ENCODE measurements around the gene FBXO46.
A peak's percentile ranks its signal among the peaks of the same experiment; 100 is the strongest.

The FBXO46 gene

DNA sequence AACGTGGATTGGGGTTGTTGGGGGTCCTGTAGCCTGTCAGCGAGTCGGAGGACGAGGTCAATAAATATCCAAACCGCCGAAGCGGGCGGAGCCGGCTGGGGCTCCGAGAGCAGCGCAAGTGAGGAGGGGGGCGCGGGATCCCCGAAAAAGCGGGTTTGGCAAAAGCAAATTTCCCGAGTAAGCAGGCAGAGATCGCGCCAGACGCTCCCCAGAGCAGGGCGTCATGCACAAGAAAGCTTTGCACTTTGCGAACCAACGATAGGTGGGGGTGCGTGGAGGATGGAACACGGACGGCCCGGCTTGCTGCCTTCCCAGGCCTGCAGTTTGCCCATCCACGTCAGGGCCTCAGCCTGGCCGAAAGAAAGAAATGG, 39.1 kb upstream of the FBXO46 start:
- Histone ChIP-seq H3K27me3 (ENCODE audit: control insufficient read depth, low read length) (peaks cover 8% of the 10 kb centered on the region), H4K20me1 (ENCODE audit: control insufficient read depth, insufficient read depth, low read depth, low read length) (no peaks in the 10 kb centered on the region), H3K4me2 (ENCODE audit: low read length) (peak overlapping the region; percentile 77), H3K27ac (ENCODE audit: low read depth, low read length) (peak overlapping the region; percentile 28; the same call in 1 of the 2 replicates), H3F3A (ENCODE audit: control insufficient read depth, insufficient read depth) (peaks cover 5% of the 10 kb centered on the region; the same call in 1 of the 2 replicates), H3K9me2 (replicated peaks; ENCODE audit: control insufficient read depth, low read length) (no peaks in the 10 kb centered on the region), H3K36me3 (ENCODE audit: control insufficient read depth, low read length) (no peaks in the 10 kb centered on the region), H3K79me2 (ENCODE audit: control insufficient read depth, low read length) (no peaks in the 10 kb centered on the region), H3K4me3 (ENCODE audit: low read length) (peak overlapping the region; percentile 79), H3K9me3 (ENCODE audit: control insufficient read depth, insufficient read depth, low read length) (no peaks in the 10 kb centered on the region), H3K4me1 (ENCODE audit: control insufficient read depth, low read length) (peaks cover 37% of the 10 kb centered on the region)
- TF ChIP-seq, protein P1, sequence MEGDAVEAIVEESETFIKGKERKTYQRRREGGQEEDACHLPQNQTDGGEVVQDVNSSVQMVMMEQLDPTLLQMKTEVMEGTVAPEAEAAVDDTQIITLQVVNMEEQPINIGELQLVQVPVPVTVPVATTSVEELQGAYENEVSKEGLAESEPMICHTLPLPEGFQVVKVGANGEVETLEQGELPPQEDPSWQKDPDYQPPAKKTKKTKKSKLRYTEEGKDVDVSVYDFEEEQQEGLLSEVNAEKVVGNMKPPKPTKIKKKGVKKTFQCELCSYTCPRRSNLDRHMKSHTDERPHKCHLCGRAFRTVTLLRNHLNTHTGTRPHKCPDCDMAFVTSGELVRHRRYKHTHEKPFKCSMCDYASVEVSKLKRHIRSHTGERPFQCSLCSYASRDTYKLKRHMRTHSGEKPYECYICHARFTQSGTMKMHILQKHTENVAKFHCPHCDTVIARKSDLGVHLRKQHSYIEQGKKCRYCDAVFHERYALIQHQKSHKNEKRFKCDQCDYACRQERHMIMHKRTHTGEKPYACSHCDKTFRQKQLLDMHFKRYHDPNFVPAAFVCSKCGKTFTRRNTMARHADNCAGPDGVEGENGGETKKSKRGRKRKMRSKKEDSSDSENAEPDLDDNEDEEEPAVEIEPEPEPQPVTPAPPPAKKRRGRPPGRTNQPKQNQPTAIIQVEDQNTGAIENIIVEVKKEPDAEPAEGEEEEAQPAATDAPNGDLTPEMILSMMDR (IDR thresholded peaks at IDR 0.05; ENCODE audit: low read depth, low read length, poor library complexity, severe bottlenecking): no peak
- TF ChIP-seq EZH2phosphoT487 (IDR thresholded peaks at IDR 0.05; ENCODE audit: borderline replicate concordance, low read length): no peak

DNA sequence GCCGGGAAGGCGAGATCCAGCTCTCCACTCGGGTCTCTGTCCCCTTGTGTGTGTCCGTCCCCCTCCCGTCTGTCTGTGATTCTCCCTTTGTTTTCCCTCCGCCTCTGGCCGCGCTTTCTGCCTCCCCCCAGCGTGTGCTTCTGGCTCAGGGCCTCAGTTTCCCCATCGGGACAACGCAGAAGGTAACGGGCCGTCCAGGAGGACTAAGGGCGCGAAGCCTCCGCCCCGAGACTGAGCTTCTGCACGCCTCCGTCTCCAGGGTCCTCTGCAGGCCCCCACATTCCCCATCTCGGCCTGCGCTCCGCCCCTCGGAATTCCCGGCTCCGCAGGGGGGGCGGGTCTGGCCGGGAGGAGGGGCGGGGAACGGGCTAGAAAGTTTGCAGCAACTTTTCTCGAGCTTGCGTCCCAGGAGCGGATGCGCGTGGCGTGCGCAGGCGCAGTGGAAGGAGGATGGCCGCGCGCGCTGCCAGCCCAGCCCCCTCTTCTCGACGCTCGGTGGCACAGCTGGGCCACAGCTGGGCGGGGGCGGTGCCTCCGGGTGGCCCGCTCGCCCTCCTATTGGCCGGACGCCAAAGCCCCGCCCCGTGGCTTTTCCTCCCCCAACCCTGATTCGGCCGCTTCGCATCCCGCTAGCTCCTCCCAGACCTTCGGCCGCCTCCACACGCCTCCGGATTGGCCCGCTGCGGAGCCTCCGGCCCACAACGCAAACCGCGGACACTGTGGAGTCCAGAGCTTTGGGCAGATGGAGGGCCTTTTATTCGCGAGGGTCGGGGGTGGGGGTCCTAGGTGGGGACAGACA, 38.5 kb upstream of the FBXO46 start, which contains the start of gene SIX5:
SIX5 (minus strand) TSS at position 269 of the 799 bp plus-strand sequence. CDS start 408 bp downstream, outside the sequence.
- Histone ChIP-seq H3K79me2 (ENCODE audit: control insufficient read depth, low read length) (no peaks in the 10 kb centered on the region), H3K27ac (ENCODE audit: low read depth, low read length) (peak within 1 kb of the TSS; percentile 37), H3K9me2 (replicated peaks; ENCODE audit: control insufficient read depth, low read length) (no peaks in the 10 kb centered on the region), H4K20me1 (ENCODE audit: control insufficient read depth, insufficient read depth, low read depth, low read length) (no peaks in the 10 kb centered on the region), H3K36me3 (ENCODE audit: control insufficient read depth, low read length) (no peaks in the 10 kb centered on the region), H3K9me3 (ENCODE audit: control insufficient read depth, insufficient read depth, low read length) (no peaks in the 10 kb centered on the region), H3F3A (ENCODE audit: control insufficient read depth, insufficient read depth) (peaks cover 5% of the 10 kb centered on the region; the same call in 1 of the 2 replicates), H3K4me1 (ENCODE audit: control insufficient read depth, low read length) (peaks cover 37% of the 10 kb centered on the region), H3K4me2 (ENCODE audit: low read length) (peak within 1 kb of the TSS; percentile 98), H3K4me3 (ENCODE audit: low read length) (peak within 1 kb of the TSS; percentile 84), H3K27me3 (ENCODE audit: control insufficient read depth, low read length) (peaks cover 8% of the 10 kb centered on the region)
- TF ChIP-seq, protein P1 (IDR thresholded peaks at IDR 0.05; ENCODE audit: low read depth, low read length, poor library complexity, severe bottlenecking): no peak
- no peak for TF ChIP-seq EZH2phosphoT487 (IDR thresholded peaks at IDR 0.05; ENCODE audit: borderline replicate concordance, low read length)

DNA sequence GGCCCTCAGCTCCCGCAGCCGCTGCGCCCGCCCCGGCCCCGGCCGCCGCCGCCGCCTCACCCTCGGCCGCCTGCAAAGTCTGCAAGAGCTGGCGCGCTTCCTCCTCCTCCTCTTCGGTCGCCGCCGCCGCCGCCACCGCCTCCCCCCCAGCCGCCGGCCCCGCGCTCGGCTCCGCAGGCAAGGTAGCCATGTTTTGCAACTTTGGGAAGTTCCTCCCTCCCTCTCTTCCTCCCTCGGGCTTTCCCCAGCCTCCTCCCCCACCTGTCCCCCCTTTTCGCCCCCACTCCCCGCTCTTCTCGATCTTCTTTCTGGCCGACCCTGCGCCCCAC, 37.9 kb upstream of the FBXO46 start:
- Histone ChIP-seq H3K9me2 (replicated peaks; ENCODE audit: control insufficient read depth, low read length) (no peaks in the 10 kb centered on the region), H3F3A (ENCODE audit: control insufficient read depth, insufficient read depth) (peaks cover 5% of the 10 kb centered on the region; the same call in 1 of the 2 replicates), H3K4me3 (ENCODE audit: low read length) (peak overlapping the region; percentile 84), H3K9me3 (ENCODE audit: control insufficient read depth, insufficient read depth, low read length) (no peaks in the 10 kb centered on the region), H4K20me1 (ENCODE audit: control insufficient read depth, insufficient read depth, low read depth, low read length) (no peaks in the 10 kb centered on the region), H3K79me2 (ENCODE audit: control insufficient read depth, low read length) (no peaks in the 10 kb centered on the region), H3K27ac (ENCODE audit: low read depth, low read length) (peak overlapping the region; percentile 37), H3K36me3 (ENCODE audit: control insufficient read depth, low read length) (no peaks in the 10 kb centered on the region), H3K27me3 (ENCODE audit: control insufficient read depth, low read length) (peaks cover 8% of the 10 kb centered on the region), H3K4me2 (ENCODE audit: low read length) (peak overlapping the region; percentile 98), H3K4me1 (ENCODE audit: control insufficient read depth, low read length) (peaks cover 35% of the 10 kb centered on the region)
- TF ChIP-seq, protein P1 (IDR thresholded peaks at IDR 0.05; ENCODE audit: low read depth, low read length, poor library complexity, severe bottlenecking): no peak
- no peak for TF ChIP-seq EZH2phosphoT487 (IDR thresholded peaks at IDR 0.05; ENCODE audit: borderline replicate concordance, low read length)
